ENCODE results near the gene SZRD1. TPM values are rescaled to one million over a fixed set of nuclear protein-coding genes. Genes with fewer than 3 reads are reported as not detected.

SZRD1 gene
- total and polyA plus RNA-seq, 2 donors from 2014 or later: 77.3 to 127 TPM

- Histone ChIP-seq H3K36me3 (ENCODE audit: control insufficient read depth in 2 of 3, insufficient read depth in 3 of 3, low read length in 3 of 3) (peaks cover 0 to 30% (median 13%) of the 10 kb centered on the region in 3 donors), H3K4me1 (ENCODE audit: control insufficient read depth in 2 of 3, insufficient read depth in 2 of 3, low read depth in 1 of 3, low read length in 3 of 3) (peaks cover 0 to 22% (median 16%) of the 10 kb centered on the region in 3 donors), H3K9me3 (ENCODE audit: control insufficient read depth in 2 of 3, insufficient read depth in 1 of 3, low read length in 3 of 3) (no peaks in the 10 kb centered on the region), H3K4me3 (ENCODE audit: low read length in 3 of 3) (no peak overlapping the region), H3K27ac (ENCODE audit: low read depth in 2 of 2, low read length in 2 of 2) (no peak overlapping the region), H3K27me3 (ENCODE audit: control insufficient read depth, insufficient read depth, low read length) (no peaks in the 10 kb centered on the region), H3K9ac (ENCODE audit: low read length in 3 of 3) (no peak overlapping the region)
- no peak for FAIRE-seq
- no peak for DNase-seq
- intact Hi-C loops (cut with DNase I): no loop called here
- TF ChIP-seq CTCF (IDR thresholded peaks at IDR 0.05; ENCODE audit: borderline replicate concordance, extremely low read depth, insufficient read depth): no peak
Observed at GRCh38 chr1:16394977-16395376, 27.9 kb downstream of the SZRD1 start.

- Histone ChIP-seq H3K27me3 (ENCODE audit: control insufficient read depth, insufficient read depth, low read length) (no peaks in the 10 kb centered on the region), H3K4me1 (ENCODE audit: control insufficient read depth in 2 of 3, insufficient read depth in 2 of 3, low read depth in 1 of 3, low read length in 3 of 3) (peaks cover 0 to 18% (median 11%) of the 10 kb centered on the region in 3 donors), H3K9ac (ENCODE audit: low read length in 3 of 3) (no peak overlapping the region), H3K27ac (ENCODE audit: low read depth in 2 of 2, low read length in 2 of 2) (no peak overlapping the region), H3K9me3 (ENCODE audit: control insufficient read depth in 2 of 3, insufficient read depth in 1 of 3, low read length in 3 of 3) (no peaks in the 10 kb centered on the region), H3K36me3 (ENCODE audit: control insufficient read depth in 2 of 3, insufficient read depth in 3 of 3, low read length in 3 of 3) (peaks cover 0 to 30% (median 13%) of the 10 kb centered on the region in 3 donors), H3K4me3 (ENCODE audit: low read length in 3 of 3) (no peak overlapping the region)
- intact Hi-C loops (cut with DNase I): no loop called here
- DNase-seq: no peak
- FAIRE-seq: no peak
- TF ChIP-seq CTCF (IDR thresholded peaks at IDR 0.05; ENCODE audit: borderline replicate concordance, extremely low read depth, insufficient read depth): no peak
Observed at GRCh38 chr1:16396591-16396990, 29.5 kb downstream of the SZRD1 start.

DNA sequence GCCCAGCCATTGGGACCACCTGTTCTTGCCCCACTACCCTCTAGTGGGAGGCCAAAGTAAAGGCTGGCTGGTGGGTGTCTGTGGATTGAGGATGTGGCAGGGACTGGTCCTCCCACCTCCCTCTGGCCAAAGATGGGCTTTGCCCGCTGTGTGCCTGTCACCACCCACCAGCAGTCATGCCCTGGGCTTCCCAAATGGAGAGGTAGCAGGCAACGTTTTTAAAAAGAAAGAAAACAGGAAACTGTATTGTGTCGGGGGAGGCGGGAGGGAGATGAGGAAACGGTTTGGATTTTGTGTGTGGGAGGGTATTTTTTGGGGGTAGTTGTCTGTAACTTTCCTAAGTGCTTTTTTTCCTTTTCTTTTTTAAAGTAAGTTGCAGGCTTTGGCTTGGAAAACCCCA is 30.1 kb downstream of the SZRD1 start:
- intact Hi-C loops (cut with DNase I): no loop called here
- Histone ChIP-seq H3K27me3 (ENCODE audit: control insufficient read depth, insufficient read depth, low read length) (no peaks in the 10 kb centered on the region), H3K9ac (ENCODE audit: low read length in 3 of 3) (no peak overlapping the region), H3K36me3 (ENCODE audit: control insufficient read depth in 2 of 3, insufficient read depth in 3 of 3, low read length in 3 of 3) (peaks cover 0 to 30% (median 13%) of the 10 kb centered on the region in 3 donors), H3K27ac (ENCODE audit: low read depth in 2 of 2, low read length in 2 of 2) (no peak overlapping the region), H3K9me3 (ENCODE audit: control insufficient read depth in 2 of 3, insufficient read depth in 1 of 3, low read length in 3 of 3) (no peaks in the 10 kb centered on the region), H3K4me1 (ENCODE audit: control insufficient read depth in 2 of 3, insufficient read depth in 2 of 3, low read depth in 1 of 3, low read length in 3 of 3) (peaks cover 0 to 16% (median 6%) of the 10 kb centered on the region in 3 donors), H3K4me3 (ENCODE audit: low read length in 3 of 3) (no peak overlapping the region)
- FAIRE-seq (no peak), DNase-seq (no peak)
- TF ChIP-seq CTCF (IDR thresholded peaks at IDR 0.05; ENCODE audit: borderline replicate concordance, extremely low read depth, insufficient read depth): no peak

GRCh38 chr1:16398371-16398953 is 31.4 kb downstream of the SZRD1 start:
- DNase-seq: no peak
- Histone ChIP-seq H3K4me1 (ENCODE audit: control insufficient read depth in 2 of 3, insufficient read depth in 2 of 3, low read depth in 1 of 3, low read length in 3 of 3) (peaks cover 0 to 6% (median 0%) of the 10 kb centered on the region in 3 donors), H3K27ac (ENCODE audit: low read depth in 2 of 2, low read length in 2 of 2) (no peak overlapping the region), H3K27me3 (ENCODE audit: control insufficient read depth, insufficient read depth, low read length) (no peaks in the 10 kb centered on the region), H3K4me3 (ENCODE audit: low read length in 3 of 3) (no peak overlapping the region), H3K9ac (ENCODE audit: low read length in 3 of 3) (no peak overlapping the region), H3K36me3 (ENCODE audit: control insufficient read depth in 2 of 3, insufficient read depth in 3 of 3, low read length in 3 of 3) (peaks cover 0 to 28% (median 13%) of the 10 kb centered on the region in 3 donors), H3K9me3 (ENCODE audit: control insufficient read depth in 2 of 3, insufficient read depth in 1 of 3, low read length in 3 of 3) (no peaks in the 10 kb centered on the region)
- TF ChIP-seq CTCF (IDR thresholded peaks at IDR 0.05; ENCODE audit: borderline replicate concordance, extremely low read depth, insufficient read depth): no peak
- FAIRE-seq: no peak
- intact Hi-C loops (cut with DNase I): no loop called here
